Measurements from ENCODE around the gene RABL2B.

Gene RABL2B

GRCh38 chr22:50722716-50723428 lies 60.6 kb downstream of the RABL2B start:
- DNase-seq (ENCODE audit: low read depth), result no peak

GRCh38 chr22:50722048-50722701 lies 61.3 kb downstream of the RABL2B start:
- DNase-seq (ENCODE audit: low read depth), result no peak

- no peak for DNase-seq (ENCODE audit: low read depth)
Measured at GRCh38 chr22:50721257-50721844, 62.1 kb downstream of the RABL2B start.

GRCh38 chr22:50720301-50721256 lies 62.9 kb downstream of the RABL2B start:
- no peak for DNase-seq (ENCODE audit: low read depth)

- DNase-seq (ENCODE audit: low read depth), result no peak
Measured at GRCh38 chr22:50719814-50720300, 63.6 kb downstream of the RABL2B start.

- no peak for DNase-seq (ENCODE audit: low read depth)
Measured at GRCh38 chr22:50718352-50718709, 65.1 kb downstream of the RABL2B start.

- DNase-seq (ENCODE audit: low read depth), result no peak
Measured at GRCh38 chr22:50717709-50718351, 65.6 kb downstream of the RABL2B start.
